HepG2 (cell line): Measurements from ENCODE around the gene CMTM3. TPM values are rescaled to one million over a fixed set of nuclear protein-coding genes. Genes with fewer than 3 reads are reported as not detected.
A peak's percentile ranks its signal among the peaks of the same experiment; 100 is the strongest.

ENCODE experiments used
- ATRX ChIP-seq: sonication (generic); formaldehyde crosslinking; IDR thresholded peaks from 2 replicates; pipeline ENCODE4 v1.4.0; 2020; ENCODE audit warnings: missing genetic modification reagents, borderline replicate concordance
- DMAP1 ChIP-seq: IDR thresholded peaks from 2 replicates; pipeline ENCODE4 v1.6.1; 2016
- GATAD2A ChIP-seq: IDR thresholded peaks from 2 replicates; pipeline ENCODE4 v1.6.1; 2016
- GPBP1L1 ChIP-seq: sonication (generic); formaldehyde crosslinking; IDR thresholded peaks from 2 replicates; pipeline ENCODE4 v1.5.0; 2020; ENCODE audit warnings: mild to moderate bottlenecking, missing genetic modification reagents
- HDAC1 ChIP-seq: sonication (generic); formaldehyde crosslinking; IDR thresholded peaks from 2 replicates; pipeline ENCODE4 v1.5.1; 2020; ENCODE audit warnings: mild to moderate bottlenecking, missing genetic modification reagents
- HNRNPH1 ChIP-seq: fragments of 200-400 bp; formaldehyde crosslinking; optimal IDR thresholded peaks from 2 replicates; pipeline ENCODE3; 2017; ENCODE audit warnings: mild to moderate bottlenecking, low read depth, low read length
- HOXA3 ChIP-seq: sonication (generic); formaldehyde crosslinking; IDR thresholded peaks from 2 replicates; pipeline ENCODE4 v1.5.0; 2020; ENCODE audit warnings: missing genetic modification reagents
- NR2F2 ChIP-seq: IDR thresholded peaks from 2 replicates; pipeline ENCODE4 v1.6.1; 2012; ENCODE audit warnings: low read depth, inconsistent platforms, borderline replicate concordance
- POLR2G ChIP-seq: fragments of 200-400 bp; formaldehyde crosslinking; IDR thresholded peaks from 2 replicates; pipeline ENCODE4 v1.6.1; 2018; ENCODE audit warnings: mild to moderate bottlenecking, low read depth, low read length, moderate library complexity
- PRDM10 ChIP-seq: sonication (generic); formaldehyde crosslinking; IDR thresholded peaks from 2 replicates; pipeline ENCODE4 v1.4.0; 2020; ENCODE audit warnings: low read depth, missing genetic modification reagents
- ZBTB4 ChIP-seq: sonication (generic); formaldehyde crosslinking; IDR thresholded peaks from 2 replicates; pipeline ENCODE4 v1.4.0; 2020; ENCODE audit warnings: missing genetic modification reagents, mild to moderate bottlenecking, borderline replicate concordance
- ZBTB49 ChIP-seq: sonication (generic); formaldehyde crosslinking; IDR thresholded peaks from 2 replicates; pipeline ENCODE4 v1.4.0; 2020; ENCODE audit warnings: missing genetic modification reagents, borderline replicate concordance
- ZNF260 ChIP-seq: sonication (generic); formaldehyde crosslinking; IDR thresholded peaks from 2 replicates; pipeline ENCODE4 v1.4.0; 2020; ENCODE audit warnings: missing genetic modification reagents, low read depth, mild to moderate bottlenecking, borderline replicate concordance
- ZNF724P ChIP-seq: sonication (generic); formaldehyde crosslinking; IDR thresholded peaks from 2 replicates; pipeline ENCODE4 v1.8.0; 2022; ENCODE audit warnings: missing genetic modification reagents, borderline replicate concordance
- ZNF766 ChIP-seq: sonication (generic); formaldehyde crosslinking; IDR thresholded peaks from 2 replicates; pipeline ENCODE4 v1.5.0; 2020; ENCODE audit warnings: missing genetic modification reagents, borderline replicate concordance
- polyA plus RNA-seq, 8 experiments: library from polyadenylated mRNA; depleted of rRNA in 3 of 8; stranded (reverse) in 7 of 8; unstranded in 1 of 8; fragments of >200 nt; fragmentation: Illumina TruSeq in 4 of 8; extraction: Trizol in 4 of 8; gene quantifications; 2 replicates each; pipeline versions ENCODE4 v1.2.1 to v1.2.3, GENCODE V29; 2011 to 2016; ENCODE audit warnings: low read depth in 4 of 8, missing spikeins in 1 of 8, mixed read lengths in 1 of 8; ENCODE audit not compliant: insufficient read depth in 1 of 8
- total RNA-seq, 5 experiments: library from RNA; depleted of rRNA; stranded (reverse); fragments of >200 nt; fragmentation: Illumina TruSeq; extraction: Trizol; gene quantifications; 2 replicates each; pipeline ENCODE4 v1.2.3, GENCODE V29; 2016; ENCODE audit warnings: low read depth in 1 of 5

The CMTM3 gene
- total and polyA plus RNA-seq, 2 of the 13 experiments (the other 11 are each of a cell fraction or from before 2014, with no cell fraction given) = 29.2 to 48.7 TPM

GRCh38 chr16:66608241-66609138, 4.0 kb downstream of the CMTM3 start (continued):
- TF ChIP-seq GPBP1L1 (CRISPR knock-in tag) (no peak), ZNF260 (CRISPR knock-in tag) (no peak), NR2F2 (no peak), HOXA3 (CRISPR knock-in tag) (peak; percentile 60), ZNF766 (peak; percentile 88; the same call in 1 of the 2 replicates), DMAP1 (peak; percentile 74; the same call in 1 of the 2 replicates), POLR2G (no peak), ZBTB4 (peak; percentile 59; the same call in 1 of the 2 replicates), ZBTB49 (CRISPR knock-in tag) (no peak), HDAC1 (peak; percentile 74; the same call in 1 of the 2 replicates), HNRNPH1 (no peak), GATAD2A (peak; percentile 76), PRDM10 (CRISPR knock-in tag) (peak; percentile 26; the same call in 1 of the 2 replicates), ZNF724P (CRISPR knock-in tag) (no peak), ATRX (no peak)
